Tibial nerve (tissue), 4 donors: ENCODE measurements around the gene PXDC1.

ENCODE experiments used
- CTCF ChIP-seq, 5 experiments: fragments of 200-600 bp in 3 of 5; fragments of 450-650 bp in 2 of 5; sonication (generic) in 3 of 5; IDR thresholded peaks; one replicate each; pipeline ENCODE4 v1.5.1; 2016 to 2019; ENCODE audit warnings: antibody characterized with exemption in 5 of 5, mild to moderate bottlenecking in 3 of 5, moderate library complexity in 2 of 5
- EP300 ChIP-seq, 2 donors: sonication (generic); formaldehyde crosslinking; IDR thresholded peaks; one replicate each; pipeline ENCODE4 v1.6.1; 2017; ENCODE audit warnings: antibody characterized with exemption in 2 of 2, mild to moderate bottlenecking in 1 of 2
- POLR2A ChIP-seq, 2 donors: fragments of 450-650 bp; IDR thresholded peaks; one replicate each; pipeline ENCODE4 v1.6.1; 2017; ENCODE audit warnings: antibody characterized with exemption in 2 of 2, mild to moderate bottlenecking in 2 of 2, moderate library complexity in 2 of 2

GRCh38 chr6:3706547-3706946, 45.0 kb downstream of the PXDC1 start:
- no peak for TF ChIP-seq CTCF (IDR thresholded peaks at IDR 0.05)
- TF ChIP-seq POLR2A (IDR thresholded peaks at IDR 0.05) = no peak
- TF ChIP-seq EP300 (IDR thresholded peaks at IDR 0.05) = no peak
